HepG2 (cell line): Measurements from ENCODE around the gene TUBGCP3. TPM values are rescaled to one million over a fixed set of nuclear protein-coding genes. Genes with fewer than 3 reads are reported as not detected.

Experiments
- ATAC-seq: fragments of 200-7000 bp; cut with Tn5 transposase; 3 replicates; pipeline ENCODE4 v1.9.1; 2020; ENCODE audit warnings: mild to moderate bottlenecking, moderate library complexity
- BruUV-seq: library from RNA; stranded (reverse); fragments of 400-500 nt; replicated peaks from 2 replicates; lab custom pipeline; 2021; lab: Mats Ljungman, UMichigan
- CTCF ChIA-PET: fragments of 300-600 bp; formaldehyde crosslinking; extraction: SDS; loops from one replicate; lab custom pipeline; 2021; ENCODE audit warnings: low total read pairs, inconsistent platforms, low intra/inter-chr PET ratio; lab: Yijun Ruan, JAX
- POLR2A ChIA-PET: fragments of 350-600 bp; sonication (Branson Sonifier 250); formaldehyde crosslinking; loops from one replicate; lab custom pipeline; 2020; ENCODE audit warnings: antibody characterized with exemption, inconsistent platforms; lab: Yijun Ruan, JAX
- DNase-seq: peaks from one replicate; pipeline ENCODE4 v3.0.0-alpha.2; 2015; ENCODE audit warnings: low spot score
- FAIRE-seq: peaks from 3 replicates; lab custom pipeline; 2011; peaks lifted over from hg19 to GRCh38; lab: Jason Lieb, UNC
- H2AFZ ChIP-seq: one replicate; pipeline ENCODE4 v1.6.1; 2011; ENCODE audit warnings: low read length, inconsistent platforms
- H3K27ac ChIP-seq: fragments of 300-600 bp; 3 replicates; pipeline ENCODE4 v1.8.0; 2011; ENCODE audit warnings: mixed run types, mild to moderate bottlenecking, mixed read lengths, low read length, inconsistent platforms; ENCODE audit not compliant: insufficient read depth; ENCODE audit errors: extremely low read length
- H3K27me3 ChIP-seq, 2 experiments: fragments of 200-600 bp in 1 of 2; 2 replicates in 1 of 2; 3 replicates in 1 of 2; pipeline versions ENCODE4 v1.6.0 to v1.8.0; 2011; ENCODE audit warnings: low read length in 2 of 2, mild to moderate bottlenecking in 2 of 2, moderate library complexity in 2 of 2, inconsistent platforms in 1 of 2; ENCODE audit not compliant: insufficient read depth in 2 of 2, control insufficient read depth in 1 of 2
- H3K36me3 ChIP-seq, 2 experiments: fragments of 200-600 bp in 1 of 2; replicated peaks in 1 of 2; 2 replicates in 1 of 2; 3 replicates in 1 of 2; pipeline versions ENCODE4 v1.5.1 to v1.8.0; 2011; ENCODE audit warnings: low read length in 2 of 2, inconsistent platforms in 1 of 2; ENCODE audit not compliant: insufficient read depth in 2 of 2, control insufficient read depth in 1 of 2
- H3K4me1 ChIP-seq: 2 replicates; pipeline ENCODE4 v1.5.1; 2012; ENCODE audit warnings: low read length, inconsistent platforms; ENCODE audit not compliant: insufficient read depth
- H3K4me2 ChIP-seq: 2 replicates; pipeline ENCODE4 v1.6.0; 2011; ENCODE audit warnings: low read depth, low read length, inconsistent platforms
- H3K4me3 ChIP-seq, 3 experiments: fragments of 200-600 bp in 1 of 3; sonication (generic), shearing (Covaris generic) in 1 of 3; replicated peaks in 1 of 3; 2 replicates each; pipeline ENCODE4 v1.5.1; 2011 to 2016; ENCODE audit warnings: low read length in 3 of 3, inconsistent platforms in 2 of 3, low read depth in 2 of 3, mild to moderate bottlenecking in 2 of 3, control low read depth in 1 of 3, mixed read lengths in 1 of 3; ENCODE audit not compliant: insufficient read depth in 1 of 3
- H3K79me2 ChIP-seq: one replicate; pipeline ENCODE4 v1.6.1; 2011; ENCODE audit warnings: low read length, inconsistent platforms; ENCODE audit not compliant: insufficient read depth
- H3K9ac ChIP-seq: 2 replicates; pipeline ENCODE4 v1.6.0; 2011; ENCODE audit warnings: mild to moderate bottlenecking, low read depth, low read length, inconsistent platforms; ENCODE audit not compliant: insufficient read depth
- H3K9me3 ChIP-seq: 2 replicates; pipeline ENCODE4 v1.5.1; 2012; ENCODE audit warnings: mild to moderate bottlenecking, low read length
- H4K20me1 ChIP-seq: 2 replicates; pipeline ENCODE4 v1.6.0; 2011; ENCODE audit warnings: inconsistent platforms, mild to moderate bottlenecking, low read length, moderate library complexity; ENCODE audit not compliant: insufficient read depth
- HMGXB4 ChIP-seq, 2 experiments: sonication (generic) in 1 of 2; formaldehyde crosslinking in 1 of 2; IDR thresholded peaks; 2 replicates each; pipeline versions ENCODE4 v1.4.0 to v1.6.1; 2018 to 2020; ENCODE audit warnings: missing genetic modification reagents in 2 of 2, borderline replicate concordance in 1 of 2, low read depth in 1 of 2, mild to moderate bottlenecking in 1 of 2, missing biosample characterization in 1 of 2
- STAT5B ChIP-seq: sonication (generic); formaldehyde crosslinking; IDR thresholded peaks from 2 replicates; pipeline ENCODE4 v1.4.0; 2020; ENCODE audit warnings: missing genetic modification reagents
- WIZ ChIP-seq: sonication (generic); formaldehyde crosslinking; IDR thresholded peaks from 2 replicates; pipeline ENCODE4 v1.5.1; 2020; ENCODE audit warnings: mild to moderate bottlenecking, missing genetic modification reagents
- ZNF280D ChIP-seq: sonication (generic); formaldehyde crosslinking; IDR thresholded peaks from 2 replicates; pipeline ENCODE4 v1.5.1; 2020; ENCODE audit warnings: mild to moderate bottlenecking, missing genetic modification reagents
- ZNF326 ChIP-seq: sonication (generic); formaldehyde crosslinking; IDR thresholded peaks from 2 replicates; pipeline ENCODE4 v1.4.0; 2020; ENCODE audit warnings: missing genetic modification reagents, borderline replicate concordance
- ZNF800 ChIP-seq: sonication (generic); formaldehyde crosslinking; IDR thresholded peaks from 2 replicates; pipeline ENCODE4 v1.4.0; 2020; ENCODE audit warnings: missing genetic modification reagents
- WGBS: methylation state at CpG from one replicate; pipeline ENCODE4 v1.1.6; 2017; ENCODE audit warnings: low lambda C conversion rate; 5-methylcytosine and 5-hydroxymethylcytosine counted together
- in situ Hi-C: cut with HindIII; loops from 2 replicates; pipeline ENCODE4 v1.10.0; 2017; ENCODE audit warnings: low pct_unique_long_range_greater_than_20kb; ENCODE audit not compliant: extremely low pct_ligation_motif_present
- intact Hi-C: fragments of 100-400 bp; cut with micrococcal nuclease; formaldehyde crosslinking; loops from one replicate; pipeline ENCODE4 v1.10.0; 2022; ENCODE audit not compliant: unreplicated experiment
- polyA plus RNA-seq, 8 experiments: library from polyadenylated mRNA; depleted of rRNA in 3 of 8; stranded (reverse) in 7 of 8; unstranded in 1 of 8; fragments of >200 nt; fragmentation: Illumina TruSeq in 4 of 8; extraction: Trizol in 4 of 8; gene quantifications; 2 replicates each; pipeline versions ENCODE4 v1.2.1 to v1.2.3, GENCODE V29; 2011 to 2016; ENCODE audit warnings: low read depth in 4 of 8, missing spikeins in 1 of 8, mixed read lengths in 1 of 8; ENCODE audit not compliant: insufficient read depth in 1 of 8
- total RNA-seq, 5 experiments: library from RNA; depleted of rRNA; stranded (reverse); fragments of >200 nt; fragmentation: Illumina TruSeq; extraction: Trizol; gene quantifications; 2 replicates each; pipeline ENCODE4 v1.2.3, GENCODE V29; 2016; ENCODE audit warnings: low read depth in 1 of 5

The TUBGCP3 gene
- total and polyA plus RNA-seq, 2 of the 13 experiments (the other 11 are each of a cell fraction or from before 2014, with no cell fraction given), result 12.6 to 15.5 TPM

- TF ChIP-seq ZNF326 (CRISPR knock-in tag), result no peak
Observed at GRCh38 chr13:112592647-112593046, 4.7 kb upstream of the TUBGCP3 start (continued).

GRCh38 chr13:112592181-112592580 is 4.2 kb upstream of the TUBGCP3 start:
- H4K20me1 ChIP-seq, result no peaks in the 10 kb centered on the region
- BruUV-seq, result no TSS peak
- H3K79me2 ChIP-seq, result peaks cover 1% of the 10 kb centered on the region
- H3K36me3 ChIP-seq, result no peaks in the 10 kb centered on the region
- H3K9me3 ChIP-seq, result no peaks in the 10 kb centered on the region
- no peak for ATAC-seq
- peaks cover 0 to 5% of the 10 kb centered on the region in 2 experiments; a peak in 1 of 5 replicates for H3K27me3 ChIP-seq
- H3K4me1 ChIP-seq, result peaks cover 17% of the 10 kb centered on the region
- H3K4me2 ChIP-seq, result no peak overlapping the region
- H3K27ac ChIP-seq, result no peak overlapping the region
- 56% methylated on average over 7 of the region's 7 CpGs for WGBS
- H2AFZ ChIP-seq, result no peak overlapping the region
- no peak overlapping the region for H3K9ac ChIP-seq
- H3K4me3 ChIP-seq, result no peak overlapping the region
- DNase-seq, result no peak
- in situ Hi-C loops (no loop called here), intact Hi-C loops (no loop called here)
- ChIA-PET CTCF (no interaction called here), POLR2A (no interaction called here)
- FAIRE-seq, result no peak
- no peak for TF ChIP-seq WIZ (CRISPR knock-in tag)
- TF ChIP-seq, all 625 proteins: peak for 0

GRCh38 chr13:112588490-112589297 is 741 bp upstream of the TUBGCP3 start:
- Histone ChIP-seq H3K36me3 (peaks cover 0 to 2% of the 10 kb centered on the region in 2 experiments; a peak in 1 of 5 replicates), H3K9me3 (no peaks in the 10 kb centered on the region), H3K9ac (peak overlapping the region; percentile 90), H3K4me3 (peak overlapping the region; percentile 65 to 84 (median 76); a peak in 5 of 6 replicates), H3K4me1 (peaks cover 30% of the 10 kb centered on the region), H4K20me1 (no peaks in the 10 kb centered on the region), H3K27ac (peak overlapping the region; percentile 99), H3K27me3 (no peaks in the 10 kb centered on the region), H2AFZ (no peak overlapping the region), H3K4me2 (peak overlapping the region; percentile 79), H3K79me2 (peaks cover 34% of the 10 kb centered on the region)
- intact Hi-C loops (no loop called here), in situ Hi-C loops (no loop called here)
- TSS peak; percentile 76 for BruUV-seq
- 96% methylated on average over 33 of the region's 33 CpGs for WGBS
- DNase-seq (no peak), ATAC-seq (no peak), FAIRE-seq (no peak)
- CTCF ChIA-PET, result no interaction called here
- POLR2A ChIA-PET, result interaction anchor here (1.2 to 2.1 kb wide), 4 partner anchors 17 to 340 kb away, joined by 3 to 5 read pairs (median 3); no protein-coding TSS in a partner anchor
- TF ChIP-seq ZNF800 (no peak), STAT5B (CRISPR knock-in tag) (no peak), HMGXB4 (CRISPR knock-in tag; IDR thresholded peaks at IDR 0.05; ENCODE audit: borderline replicate concordance in 1 of 2, low read depth in 1 of 2) (no peak), ZNF280D (0 out of 2 replicates have a peak, but pooled peaks have one; percentile 12)
